CD4-positive, alpha-beta T cell treated with Interleukin-17A for 1 hour (primary cell): ENCODE measurements around the gene PRXL2B.
"Not testable (repeated sequence)": the region's sequence is repeated elsewhere in the genome, so short reads cannot be mapped to it uniquely, and the experiment has no call there.

Experiments used
- DNase-seq: peaks from one replicate; pipeline ENCODE4 v3.0.0-alpha.2; 2020

Gene PRXL2B

DNA sequence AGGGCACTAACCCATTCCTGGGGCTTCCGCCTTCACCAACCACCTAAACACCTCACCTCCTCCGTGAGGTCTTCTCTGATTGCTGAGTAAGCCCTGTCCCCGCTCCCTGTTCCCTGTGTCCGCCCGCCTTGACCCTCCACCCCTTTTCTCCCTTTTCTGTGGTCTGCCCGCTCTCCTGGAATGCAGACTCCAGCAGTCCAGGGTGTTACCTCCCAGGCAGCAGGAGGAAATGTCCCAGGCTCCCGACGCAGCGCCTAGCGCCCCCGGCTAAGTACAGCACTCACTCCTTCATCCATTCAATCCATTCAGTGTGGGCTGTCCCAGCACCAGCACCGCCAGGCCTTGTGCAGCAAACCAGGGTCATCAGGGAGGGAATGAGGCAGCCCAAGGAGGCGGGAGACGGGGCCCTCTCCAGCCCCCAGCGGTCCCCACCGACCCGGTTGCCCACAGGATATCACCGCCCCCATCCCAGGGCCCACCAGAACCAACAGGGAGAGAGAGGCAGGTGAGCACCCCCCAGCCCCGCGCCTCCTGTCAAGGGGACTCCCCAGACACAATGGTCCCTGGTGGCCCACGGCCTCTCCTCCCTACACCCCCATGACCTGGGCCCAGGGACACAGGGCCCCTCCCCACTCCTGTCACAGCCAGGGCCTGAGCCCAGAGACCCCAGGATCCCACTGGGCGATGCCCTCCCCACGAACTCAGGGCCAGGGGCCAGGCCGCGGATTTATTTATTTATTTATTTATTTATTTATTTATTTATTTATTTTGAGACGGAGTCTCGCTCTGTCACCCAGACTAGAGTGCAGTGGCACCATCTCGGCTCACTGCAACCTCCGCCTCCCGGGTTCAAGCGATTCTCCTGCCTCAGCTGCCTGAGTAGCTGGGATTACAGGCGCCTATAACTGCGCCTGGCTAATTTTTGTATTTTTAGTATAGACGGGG lies 20.2 kb upstream of the PRXL2B start:
- DNase-seq = no peak

DNA sequence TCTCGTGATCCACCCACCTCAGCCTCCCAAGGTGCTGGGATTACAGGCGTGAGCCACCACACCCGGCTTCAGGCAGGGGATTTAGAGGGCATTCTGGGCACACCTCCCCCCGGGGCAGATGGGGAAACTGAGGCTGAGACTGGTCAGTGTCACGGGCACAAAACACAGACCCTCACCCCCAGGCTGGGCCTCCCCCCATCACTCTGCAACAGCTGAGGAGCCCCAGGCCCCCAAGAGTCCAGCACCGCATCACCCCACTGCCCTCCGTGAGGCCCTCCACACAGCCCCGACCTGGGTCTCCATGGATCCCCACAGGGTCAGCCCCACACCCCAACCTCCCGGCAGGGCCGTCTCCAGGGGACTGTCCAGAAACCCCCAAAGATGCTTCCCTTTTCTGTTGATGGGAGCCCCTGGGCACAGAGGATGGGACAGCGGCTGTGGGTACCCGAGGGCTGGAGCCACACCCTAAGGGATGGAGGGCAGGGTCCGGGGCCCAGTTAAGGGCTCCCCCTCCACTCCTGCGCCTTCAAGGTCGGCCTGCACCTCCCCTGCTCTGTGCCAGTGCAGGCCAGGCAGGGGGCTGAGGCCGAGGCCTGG lies 19.4 kb upstream of the PRXL2B start:
- no peak for DNase-seq

DNA sequence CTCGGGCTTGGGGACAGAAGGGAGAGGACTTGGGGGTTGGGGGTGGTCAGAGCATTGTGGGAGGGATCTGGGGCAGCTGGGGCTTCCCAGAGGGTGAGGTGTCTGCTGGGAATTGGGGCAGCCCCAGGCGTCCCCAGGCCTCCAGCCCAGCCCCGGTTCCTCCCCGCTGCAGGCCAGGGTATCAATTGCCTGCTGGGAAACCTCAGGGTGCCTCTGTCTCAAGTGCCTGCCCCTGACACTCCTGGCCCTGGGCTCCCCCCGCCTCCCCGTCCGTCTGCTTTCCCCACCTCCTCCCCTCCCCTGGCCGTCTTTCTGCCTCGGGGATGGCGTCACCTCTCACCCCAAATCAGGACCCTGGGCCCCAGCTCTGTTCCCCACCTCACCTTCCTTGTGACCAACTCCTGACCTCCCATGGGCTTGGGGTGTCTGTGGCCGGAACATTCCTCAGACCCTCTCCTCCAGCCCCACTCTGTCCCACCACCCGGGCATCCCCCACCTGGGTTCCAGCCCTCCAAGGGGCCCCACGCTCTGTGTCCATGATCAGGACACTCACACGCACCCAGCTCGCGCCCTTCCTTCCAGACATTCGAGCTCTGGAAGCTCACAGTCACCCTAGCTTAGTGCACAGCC lies 18.3 kb upstream of the PRXL2B start:
- DNase-seq = not testable (repeated sequence)

DNA sequence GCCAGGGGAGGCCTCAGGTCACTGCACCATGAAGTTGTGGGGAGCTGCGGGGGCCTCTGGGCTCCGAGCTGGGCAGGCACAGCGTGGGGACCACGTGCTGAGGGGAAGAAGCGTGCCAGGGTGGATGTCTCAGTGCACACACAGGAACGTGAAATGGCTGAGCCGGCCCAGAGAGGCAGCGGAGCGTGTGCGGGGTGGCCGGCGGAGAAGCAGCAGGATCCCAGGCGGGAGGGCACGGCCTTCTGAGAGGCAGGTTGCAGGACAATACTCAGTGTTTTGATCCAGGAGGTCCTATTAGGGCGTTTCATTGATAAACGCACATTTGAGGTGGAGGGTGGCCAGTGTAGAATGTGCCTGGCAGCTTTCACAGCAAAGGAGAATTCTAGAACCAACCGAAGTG lies 17.5 kb upstream of the PRXL2B start:
- no peak for DNase-seq

DNA sequence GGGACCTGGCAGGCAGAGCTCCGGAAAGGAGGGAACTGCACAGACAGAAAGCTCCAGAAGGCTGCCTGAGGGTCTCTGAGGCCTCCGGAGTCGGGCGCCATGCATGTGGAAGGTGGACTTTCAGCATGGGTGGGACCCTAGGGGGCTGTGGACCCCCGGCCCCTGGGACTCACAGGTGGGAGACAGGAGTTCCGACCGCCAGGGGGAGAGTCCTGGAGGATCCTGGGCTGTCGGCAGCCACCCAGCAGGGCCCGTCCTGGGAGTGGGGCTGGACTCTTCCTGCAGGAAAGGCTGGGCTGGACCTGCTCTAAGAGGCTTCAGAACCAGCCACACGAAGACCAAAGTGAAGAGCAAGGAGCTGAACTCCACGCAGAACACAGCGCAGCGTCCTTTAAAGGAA lies 16.9 kb upstream of the PRXL2B start:
- DNase-seq = not testable (repeated sequence)

DNA sequence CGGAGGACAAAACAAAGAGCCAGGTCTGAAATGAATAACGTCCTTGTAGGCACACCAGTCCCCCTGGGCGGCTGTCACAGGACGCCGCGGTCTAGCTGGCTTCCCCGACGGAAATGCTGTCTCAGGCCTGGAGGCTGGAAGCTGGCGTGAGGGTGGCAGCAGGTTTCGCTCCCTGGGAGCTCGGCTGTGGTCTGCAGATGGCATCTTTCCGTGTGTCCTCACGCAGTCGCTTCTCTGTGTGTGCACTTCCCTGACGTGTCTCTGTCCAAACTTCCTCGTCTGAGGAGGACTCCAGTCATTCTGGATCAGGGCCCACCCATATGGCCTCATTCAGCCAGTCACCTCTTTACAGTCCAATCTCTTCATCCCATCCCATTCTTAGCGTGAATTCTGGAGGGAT lies 16.2 kb upstream of the PRXL2B start:
- DNase-seq = no peak

DNA sequence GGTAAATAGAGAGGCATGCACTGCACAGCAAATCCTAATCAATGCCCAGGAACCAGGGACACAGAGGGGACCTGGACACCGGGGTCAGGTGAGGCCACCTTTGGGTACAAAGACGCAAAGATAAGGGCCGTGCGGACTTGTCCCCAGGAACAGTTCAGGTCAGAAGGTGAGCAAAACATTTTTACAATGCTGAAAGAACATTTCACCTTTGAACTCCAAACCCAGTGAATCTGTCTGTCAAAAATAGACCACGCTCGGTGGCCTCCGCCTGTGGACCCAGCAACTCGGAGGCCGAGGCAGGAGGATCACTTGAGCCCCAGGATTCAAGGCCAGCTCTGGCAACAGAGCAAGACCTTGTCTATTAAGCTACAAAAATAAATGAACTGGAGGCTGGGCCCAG lies 15.2 kb upstream of the PRXL2B start:
- DNase-seq = no peak

DNA sequence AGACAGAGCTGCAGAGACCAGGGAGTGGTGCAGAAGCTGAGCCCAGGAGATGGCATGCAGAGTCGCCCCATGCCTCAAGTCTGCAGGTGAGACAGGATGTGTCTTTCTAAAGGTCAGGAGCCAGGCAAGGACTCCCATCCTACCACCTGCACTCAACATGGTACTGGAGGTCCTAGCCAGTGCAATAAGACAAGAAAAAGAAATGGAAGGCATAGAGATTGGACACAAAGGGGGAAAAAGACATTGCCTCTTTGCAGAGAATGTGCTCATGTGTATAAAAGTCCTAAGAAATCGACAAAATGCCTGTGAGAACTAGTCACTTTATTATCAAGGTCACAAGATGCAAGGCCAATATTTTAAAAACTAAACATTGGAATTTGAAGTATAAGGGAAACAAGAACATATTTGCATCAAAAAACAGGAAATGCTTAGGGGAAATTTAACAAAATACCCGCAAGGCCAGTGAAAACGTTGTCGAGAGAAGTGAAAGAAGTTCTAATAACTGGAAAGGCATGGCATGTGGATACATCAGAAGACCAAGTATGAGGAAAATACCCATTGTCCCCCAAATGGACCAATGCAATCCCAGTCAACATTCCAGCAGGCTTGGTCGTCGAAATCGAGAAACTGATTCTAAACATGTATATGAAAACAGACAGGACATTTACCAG lies 13.2 kb upstream of the PRXL2B start:
- no peak for DNase-seq

DNA sequence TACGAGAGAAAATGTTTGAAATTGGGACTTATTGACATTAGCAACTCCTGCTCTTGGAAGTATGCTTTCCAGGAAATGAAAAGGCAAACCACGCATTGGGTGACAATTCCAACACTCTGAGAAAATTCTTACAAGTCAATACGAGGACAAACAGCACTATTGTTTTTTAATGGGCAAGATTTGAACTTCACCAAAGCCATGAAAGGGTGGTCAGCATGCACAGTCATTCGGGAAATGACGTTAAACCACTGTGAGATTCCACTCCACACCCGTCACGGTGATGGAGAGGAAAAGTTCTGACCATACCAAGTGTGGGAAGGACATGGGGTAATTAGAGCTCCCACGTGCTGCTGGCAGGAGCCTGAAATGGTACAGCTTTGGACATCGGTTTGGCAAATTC lies 12.2 kb upstream of the PRXL2B start:
- DNase-seq = no peak

DNA sequence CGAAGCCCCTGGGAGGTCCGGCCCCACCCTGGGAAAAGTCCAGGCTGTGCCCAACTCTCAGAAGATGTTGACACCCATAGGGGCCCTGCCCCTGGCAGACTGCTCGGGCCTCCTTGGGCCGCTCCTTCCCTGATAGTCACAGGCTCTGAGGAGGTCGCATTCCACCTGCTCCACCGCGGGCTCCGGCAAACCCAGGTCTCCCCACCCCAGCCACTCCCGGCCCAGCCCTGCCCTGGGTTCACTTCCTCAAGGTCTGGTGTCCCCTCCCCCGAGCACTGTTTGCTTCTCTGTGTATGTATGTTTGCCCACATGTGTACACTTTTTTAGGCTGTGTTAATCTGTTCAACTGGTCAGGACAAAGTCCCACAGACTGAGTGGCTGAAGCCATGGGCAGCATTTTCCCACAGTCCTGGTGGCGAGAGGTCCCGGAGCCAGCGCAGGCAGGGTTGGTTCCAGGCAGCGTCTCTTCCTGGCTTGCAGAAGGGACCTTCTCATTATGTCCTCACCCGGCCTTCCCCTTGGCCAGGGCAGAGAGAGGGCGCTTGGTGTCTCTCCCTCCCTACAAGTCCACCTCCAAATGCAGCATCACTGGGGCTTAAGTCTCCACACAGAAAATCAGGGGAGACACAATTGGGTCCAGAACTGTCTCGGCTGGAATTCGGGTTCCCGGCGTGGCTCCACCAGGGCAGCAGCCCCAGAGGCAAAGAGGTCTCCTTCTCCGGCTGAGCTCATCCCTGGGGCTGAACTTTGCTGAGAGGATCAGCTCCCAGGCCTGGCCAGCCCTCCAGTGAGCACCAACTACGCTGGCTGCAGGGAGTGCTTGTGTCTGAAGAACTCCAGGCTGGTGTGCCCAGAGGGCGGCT lies 10.5 kb upstream of the PRXL2B start:
- DNase-seq = no peak

DNA sequence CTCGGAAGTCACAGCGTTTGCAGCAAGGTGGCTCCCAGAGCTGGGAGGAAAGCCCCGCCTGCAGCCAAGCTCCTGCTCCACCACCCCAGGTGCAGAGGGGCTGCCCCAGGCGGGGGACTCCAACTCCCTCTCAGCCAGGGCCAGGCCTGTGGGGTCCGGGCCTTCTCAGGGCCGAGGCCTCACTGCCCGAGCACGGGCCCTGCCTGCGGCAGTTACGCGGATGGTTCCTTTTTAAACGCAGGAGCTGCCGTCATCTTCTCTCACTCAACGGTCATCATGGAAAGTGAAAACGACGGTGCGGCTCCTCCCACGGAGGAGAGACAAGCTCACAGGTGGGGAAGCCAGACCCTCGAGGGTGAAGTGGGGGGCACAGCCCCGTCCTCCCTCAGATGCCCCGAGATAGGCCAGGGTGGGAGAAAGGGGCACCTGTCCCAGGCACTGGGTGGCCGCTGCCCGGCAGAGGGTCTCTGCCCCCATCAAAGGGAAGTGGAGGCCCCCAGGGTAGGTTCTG lies 9.0 kb upstream of the PRXL2B start:
- DNase-seq = peak; percentile 71

DNA sequence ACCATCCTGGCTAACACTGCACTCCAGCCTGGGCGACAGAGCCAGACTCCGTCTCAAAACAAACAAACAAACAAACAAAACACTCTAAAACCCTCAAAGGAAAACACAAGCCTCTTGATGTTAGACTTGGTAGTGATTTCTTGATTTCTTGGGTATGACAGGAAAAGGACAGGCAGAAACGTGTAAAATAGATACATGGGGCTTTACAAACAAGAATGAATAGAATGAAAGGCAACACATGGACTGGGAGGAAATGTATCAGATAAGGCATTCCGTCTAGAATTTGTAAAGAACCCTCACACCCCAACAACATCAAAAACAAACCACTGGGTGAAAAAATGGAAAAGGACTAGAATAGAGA lies 7.8 kb upstream of the PRXL2B start:
- DNase-seq = no peak

DNA sequence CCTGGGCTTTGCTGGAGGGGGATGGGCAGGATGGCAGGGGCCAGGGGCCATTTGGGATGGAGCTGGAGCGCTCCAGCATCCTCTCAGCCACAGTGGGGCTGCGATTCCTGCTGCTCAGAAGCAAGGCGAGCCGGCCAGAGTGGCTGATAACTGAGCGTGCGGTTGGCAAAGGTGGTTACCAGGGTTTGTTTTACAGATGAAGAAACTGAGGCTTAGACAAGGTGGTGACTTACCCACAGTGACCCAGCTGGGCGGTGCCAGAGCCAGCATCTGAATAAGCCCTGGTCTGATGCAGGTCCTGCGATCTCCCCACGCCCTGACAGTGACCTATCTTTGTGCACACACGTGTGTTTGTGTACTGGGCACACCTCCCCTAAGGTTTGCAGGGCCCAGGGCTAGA lies 5.9 kb upstream of the PRXL2B start:
- DNase-seq = no peak

DNA sequence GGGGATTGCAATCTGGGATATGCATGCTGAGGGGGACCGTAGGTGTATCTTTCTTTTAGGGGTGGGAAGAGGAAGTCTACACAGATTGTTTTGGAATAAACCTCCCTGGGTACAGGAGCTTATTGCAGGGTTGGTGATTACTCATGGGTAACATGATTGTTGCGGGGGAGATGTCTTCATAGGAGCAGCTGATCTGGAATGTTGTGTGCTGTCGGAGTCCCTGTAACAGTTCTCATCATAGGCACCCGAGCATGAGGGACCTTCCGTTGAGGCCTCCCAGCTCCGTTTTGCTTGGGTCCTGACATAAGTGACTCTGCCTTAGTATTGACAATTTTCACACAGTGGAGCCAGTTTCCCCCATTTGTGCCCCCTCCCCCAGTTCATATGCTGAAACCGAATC lies 4.2 kb upstream of the PRXL2B start:
- no peak for DNase-seq

DNA sequence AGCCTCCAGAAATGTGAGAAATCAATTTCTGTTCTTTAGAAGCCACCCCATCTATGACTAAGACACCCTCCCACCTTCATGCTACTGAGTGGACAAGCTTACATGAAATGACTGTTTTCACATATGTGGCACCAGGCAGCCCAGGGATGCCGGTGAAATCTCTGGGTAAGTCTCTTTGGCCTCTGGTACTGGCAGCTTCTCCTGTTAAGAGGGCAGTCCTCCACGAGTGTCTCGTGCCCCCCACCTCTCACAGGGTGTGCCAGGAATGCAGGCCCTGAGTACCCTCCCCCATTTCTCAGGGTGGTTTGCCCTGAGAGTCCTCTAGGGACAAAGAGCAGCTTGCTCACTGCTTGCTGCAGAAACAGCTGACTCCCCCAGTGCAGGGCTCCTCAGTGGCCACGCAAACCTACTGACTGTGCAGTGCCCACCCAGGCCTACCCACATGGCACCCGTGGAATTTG lies 3.2 kb upstream of the PRXL2B start:
- DNase-seq = peak; percentile 30

DNA sequence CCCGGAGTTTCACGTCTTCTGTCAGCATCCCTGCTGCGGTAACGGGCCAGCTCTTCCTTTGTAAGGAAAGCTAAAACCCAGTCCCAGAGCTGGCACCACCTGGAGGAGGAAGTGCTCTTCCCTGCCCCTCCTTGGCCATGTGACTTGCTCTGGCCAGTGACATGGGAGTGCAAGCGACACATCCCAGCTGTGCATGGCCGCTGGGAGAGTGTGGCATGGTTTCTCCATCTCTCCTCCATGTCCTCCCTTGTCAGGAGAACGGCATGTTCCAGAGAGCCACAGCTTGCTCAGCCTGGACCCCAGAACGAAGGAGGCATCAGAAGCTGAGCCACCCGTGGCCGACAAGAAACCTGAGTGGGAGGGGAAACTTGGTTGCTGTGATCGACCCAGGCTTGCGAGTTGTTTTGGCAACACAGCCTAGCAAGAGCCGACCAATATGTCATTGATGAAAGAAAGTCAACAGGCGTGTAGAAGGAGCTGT lies 2.7 kb upstream of the PRXL2B start:
- peak; percentile 76 for DNase-seq

DNA sequence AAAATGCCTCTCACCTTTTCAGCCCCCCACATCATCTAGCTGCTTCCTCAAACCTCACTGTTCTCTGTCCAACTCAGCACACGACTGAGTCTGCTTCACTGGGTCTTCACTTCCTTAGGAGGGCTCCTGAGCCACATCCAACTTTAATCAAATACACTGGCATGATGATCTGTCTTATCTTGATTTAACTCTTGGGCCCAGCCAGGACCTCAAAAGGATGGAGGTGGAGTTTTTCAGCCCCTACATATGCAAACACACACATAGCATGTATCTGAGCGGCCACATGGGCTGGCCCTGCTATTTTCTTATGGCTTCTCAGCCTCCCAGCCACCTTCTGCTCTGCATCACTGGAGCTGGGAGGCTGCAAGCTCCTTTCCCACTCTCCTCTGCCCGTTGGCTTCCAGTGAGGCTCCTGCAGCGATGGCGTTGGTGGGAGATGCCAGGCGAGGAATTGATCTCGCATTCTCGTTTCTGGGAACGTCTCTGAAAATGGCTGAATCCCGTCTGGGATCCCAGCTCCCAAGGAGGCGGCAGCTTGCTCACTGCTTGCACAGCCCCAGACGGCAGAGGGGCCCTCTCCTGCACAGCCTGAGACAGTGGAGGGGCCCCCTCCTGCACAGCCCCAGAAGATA lies 1.8 kb upstream of the PRXL2B start:
- peak; percentile 15 for DNase-seq

DNA sequence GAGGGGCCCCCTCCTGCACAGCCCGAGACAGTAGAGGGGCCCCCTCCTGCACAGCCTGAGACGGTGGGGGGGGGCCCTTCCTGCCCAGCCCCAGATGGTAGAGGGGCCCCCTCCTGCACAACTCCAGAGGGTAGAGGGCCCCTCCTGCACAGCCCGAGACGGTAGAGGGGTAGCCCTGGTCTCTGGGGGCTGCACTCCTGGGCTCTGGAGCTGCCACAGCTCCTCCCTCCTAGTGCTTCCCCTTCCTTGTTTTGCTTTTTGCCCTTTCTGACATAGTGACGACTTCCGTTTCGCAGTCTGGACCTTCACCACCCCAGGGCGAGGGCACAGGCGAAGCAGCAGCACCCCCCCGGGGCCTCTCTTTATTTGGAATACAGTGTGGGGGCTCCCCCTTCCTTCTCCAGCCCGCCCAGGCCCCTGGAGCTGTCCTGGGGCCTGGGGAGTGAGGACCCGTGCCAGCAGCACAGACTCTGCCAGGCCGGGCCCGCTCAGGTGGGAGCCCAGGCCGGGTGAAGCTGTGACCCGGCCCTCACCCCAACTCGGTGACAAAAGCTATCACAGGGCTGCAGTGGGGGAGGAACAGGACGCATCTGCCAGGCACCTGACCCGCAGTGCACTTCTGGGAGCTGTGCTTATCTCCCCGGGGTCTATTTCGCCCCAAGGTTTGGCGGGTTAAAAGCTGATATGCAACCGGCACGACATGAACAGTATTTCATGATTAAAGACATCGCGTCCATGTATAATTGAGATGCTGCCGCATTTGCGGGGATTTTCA lies 1.1 kb upstream of the PRXL2B start:
- peak; percentile 87 for DNase-seq

DNA sequence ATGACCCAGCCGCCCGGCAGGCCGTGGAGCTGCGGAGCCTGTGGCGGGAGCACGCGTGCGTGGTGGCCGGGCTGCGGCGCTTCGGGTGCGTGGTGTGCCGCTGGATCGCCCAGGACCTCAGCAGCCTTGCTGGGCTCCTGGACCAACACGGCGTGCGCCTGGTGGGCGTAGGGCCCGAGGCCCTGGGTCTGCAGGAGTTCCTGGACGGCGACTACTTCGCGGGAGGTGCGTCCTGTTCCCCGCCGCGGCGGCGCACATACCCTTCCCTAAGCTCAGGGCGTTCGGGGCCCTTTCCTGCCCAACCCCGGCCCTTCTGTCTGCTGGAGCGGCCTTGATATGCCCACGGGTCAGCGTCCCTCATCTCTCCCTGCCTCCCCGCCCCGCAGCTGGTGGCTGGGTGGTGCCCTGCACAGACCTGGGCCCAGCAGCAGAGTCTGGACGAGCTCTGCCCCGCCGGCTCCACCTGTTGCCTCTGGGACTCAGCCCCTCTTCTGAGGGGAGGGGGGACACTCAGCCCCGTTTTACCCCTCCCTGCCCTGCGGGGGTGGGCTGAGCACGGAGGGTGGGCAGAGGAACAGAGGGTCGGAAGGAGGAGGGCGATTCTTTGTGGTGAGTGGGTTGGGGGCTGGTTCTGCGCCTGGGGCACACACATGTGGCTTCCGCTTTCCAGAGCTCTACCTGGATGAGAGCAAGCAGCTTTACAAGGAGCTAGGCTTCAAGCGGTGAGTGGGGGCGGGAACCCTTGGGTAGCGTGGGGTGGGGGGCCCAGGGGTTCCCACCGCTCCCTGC lies 688 bp downstream of the PRXL2B start:
- DNase-seq = no peak
